Posterior cingulate gyrus (tissue), 11 donors: ENCODE measurements around the gene NRG3.

Source experiments
- DNase-seq, 10 donors: peaks; one replicate each; pipeline versions ENCODE4 v3.0.0 to v3.0.0-alpha.2; 2020 to 2021; ENCODE audit warnings: mixed read lengths in 3 of 10
- intact Hi-C: fragments of 100-400 bp; cut with DNase I; formaldehyde crosslinking; loops from one replicate; pipeline ENCODE4 v1.15.1; 2023

The NRG3 gene

GRCh38 chr10:82192665-82193064, 317.7 kb downstream of the NRG3 start:
- intact Hi-C loops, result no loop called here
- DNase-seq, result no peak

DNA sequence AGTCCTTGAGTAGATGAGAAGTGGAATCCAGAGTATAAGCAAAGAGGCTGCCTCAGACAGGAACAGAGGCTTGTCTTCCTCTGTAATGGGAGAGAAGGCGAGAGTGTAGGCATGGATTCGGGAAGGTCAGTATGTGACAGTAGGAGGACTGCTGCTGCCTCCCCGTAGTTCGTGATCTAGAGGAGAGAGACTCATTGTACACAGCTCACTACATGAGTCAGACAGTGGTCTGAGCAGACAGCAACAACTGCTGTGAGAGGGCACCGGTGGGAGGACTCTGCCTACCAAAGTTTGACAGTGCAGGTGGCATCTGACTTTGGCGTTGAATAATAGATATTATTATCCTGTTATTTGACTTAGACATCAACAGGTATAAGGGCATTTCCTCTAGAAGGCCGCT, 319.4 kb downstream of the NRG3 start:
- intact Hi-C loops, result no loop called here

DNA sequence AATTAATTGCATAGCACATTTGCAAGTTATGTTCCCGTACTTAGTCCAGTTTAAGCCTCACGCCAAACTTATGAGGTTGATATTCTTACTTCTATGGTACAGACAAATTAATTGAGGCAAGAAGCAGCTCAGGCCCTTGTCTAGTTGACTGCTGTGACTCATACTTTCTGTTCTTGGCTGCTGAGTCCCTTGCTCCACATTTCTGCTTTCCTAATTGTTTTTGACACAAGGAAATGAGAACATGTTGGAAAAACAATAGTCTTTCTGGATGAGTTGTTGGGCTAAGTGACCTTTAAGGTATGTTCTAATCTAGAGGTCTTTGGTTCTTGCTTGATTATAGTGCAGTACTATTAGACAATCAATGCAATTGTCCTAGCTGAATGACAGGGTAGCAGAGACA, 331.8 kb downstream of the NRG3 start:
- intact Hi-C loops, result loop anchor here (5.0 kb wide), 1 partner anchor 45 kb away; no protein-coding TSS in a partner anchor
- no peak for DNase-seq

More for the DNA sequence above, 319.4 kb downstream of the NRG3 start:
- peak in 2 of 10 donors; percentile 60 to 75 for DNase-seq

DNA sequence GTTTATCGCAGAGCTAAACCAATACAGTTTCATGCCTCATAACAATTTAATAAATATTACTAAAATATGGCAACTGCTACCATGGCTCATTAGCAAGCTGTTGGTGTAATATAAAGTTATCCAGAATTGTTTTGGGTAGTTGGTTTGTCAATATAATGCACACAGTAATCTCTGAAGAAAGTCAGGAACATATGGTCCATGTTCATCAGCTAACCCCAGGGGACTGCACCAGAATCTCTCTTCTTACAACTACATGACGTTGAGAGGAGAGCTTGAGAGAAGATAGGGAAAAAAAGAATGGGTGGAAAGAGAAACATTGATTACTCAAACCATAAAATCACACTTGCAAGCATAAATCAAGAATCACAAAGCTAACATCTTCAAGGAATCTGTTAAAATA, 333.7 kb downstream of the NRG3 start:
- no peak for DNase-seq
- intact Hi-C loops, result loop anchor here (5.0 kb wide), 1 partner anchor 46 kb away; no protein-coding TSS in a partner anchor

DNA sequence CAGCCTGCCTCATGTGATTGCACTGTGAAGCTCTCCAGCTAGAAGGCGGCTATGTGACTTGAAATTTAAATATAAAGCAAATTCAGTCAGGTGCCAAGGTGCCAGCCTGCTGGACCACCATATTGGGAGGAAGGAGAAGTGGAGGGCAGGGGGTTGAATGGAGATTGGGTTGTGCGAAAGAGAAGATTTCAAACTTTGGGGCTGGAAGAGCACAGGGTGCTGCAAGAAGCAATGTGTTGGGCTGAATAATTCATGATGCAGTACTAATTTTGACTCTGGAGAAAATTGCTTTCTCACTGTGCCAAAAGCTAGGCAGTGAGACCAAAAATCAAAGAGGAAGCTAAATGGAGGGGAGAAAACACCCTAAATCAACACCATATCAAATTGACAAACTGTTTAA, 335.3 kb downstream of the NRG3 start:
- intact Hi-C loops, result no loop called here
- DNase-seq, result peak in 1 of 10 donors; percentile 49

DNA sequence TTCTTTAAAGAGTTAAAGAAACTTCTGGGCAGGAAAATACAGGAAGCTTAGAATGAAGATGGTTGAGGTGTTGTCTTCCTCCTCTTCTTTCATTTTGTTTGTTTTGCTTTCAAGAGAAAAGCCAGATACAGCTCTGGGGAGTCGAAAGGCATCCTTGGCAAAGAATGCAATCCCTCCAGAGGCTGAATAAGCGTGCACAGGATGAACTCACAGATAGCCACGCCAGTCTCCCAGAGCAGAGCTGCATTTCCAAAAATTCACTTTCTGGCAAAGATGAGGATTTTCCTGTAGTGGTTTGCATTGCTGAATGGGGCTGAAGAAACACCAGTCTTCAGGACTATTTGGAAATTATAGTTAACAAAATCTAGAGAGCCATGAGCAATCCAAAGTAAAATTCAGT, 336.4 kb downstream of the NRG3 start:
- intact Hi-C loops, result no loop called here
- DNase-seq, result no peak

DNA sequence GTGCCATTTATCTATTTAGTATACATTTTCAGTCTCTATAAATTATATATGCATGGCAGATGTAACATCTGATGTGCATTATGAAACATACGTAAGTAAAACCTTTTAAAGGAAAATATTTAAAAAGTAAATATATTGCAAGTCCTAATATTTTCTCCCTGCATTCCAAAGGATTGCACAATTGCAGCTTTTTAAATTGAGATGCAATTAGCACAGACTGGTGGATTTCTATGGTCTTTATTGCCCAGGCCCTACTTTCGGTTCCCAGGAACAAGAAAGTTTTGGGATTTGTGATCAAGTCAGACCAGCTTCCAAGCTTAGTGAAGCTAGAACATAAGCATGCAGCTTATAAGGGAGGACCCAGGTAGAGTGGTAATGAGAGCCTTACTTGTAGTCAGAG, 337.8 kb downstream of the NRG3 start:
- intact Hi-C loops, result no loop called here

GRCh38 chr10:82213784-82214183, 338.8 kb downstream of the NRG3 start:
- peak in 2 of 10 donors; percentile 20 to 64 for DNase-seq
- intact Hi-C loops, result no loop called here

More for the DNA sequence above, 337.8 kb downstream of the NRG3 start:
- DNase-seq, result no peak

- intact Hi-C loops, result no loop called here
- no peak for DNase-seq
Measured at GRCh38 chr10:82221056-82221455, 346.1 kb downstream of the NRG3 start.

DNA sequence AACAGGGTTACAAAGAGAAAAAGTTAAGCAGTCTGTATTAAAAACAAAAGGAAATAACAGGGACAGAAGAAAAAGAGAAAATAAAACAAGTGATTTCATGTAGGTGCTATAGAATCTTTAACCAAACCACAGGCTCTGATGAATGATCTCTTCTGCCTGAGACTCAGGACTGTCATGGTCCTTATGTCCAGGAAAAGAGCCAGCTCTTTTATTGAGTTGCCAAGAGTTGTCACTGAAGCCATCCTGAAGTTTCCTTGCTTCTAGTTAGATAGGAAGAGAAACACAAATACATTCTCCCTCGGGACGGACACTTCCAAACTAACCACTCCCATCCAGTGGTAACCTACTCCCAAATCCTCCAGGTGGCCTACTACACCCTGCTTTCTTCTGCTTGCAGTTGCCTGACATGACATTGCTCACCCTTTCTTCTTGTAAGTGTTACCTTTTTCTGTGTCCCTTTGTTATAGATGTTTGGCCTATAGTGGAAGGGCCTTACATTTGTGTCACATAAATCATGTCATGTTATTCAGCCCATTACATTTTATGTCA, 346.7 kb downstream of the NRG3 start:
- DNase-seq, result no peak
- intact Hi-C loops, result no loop called here

DNA sequence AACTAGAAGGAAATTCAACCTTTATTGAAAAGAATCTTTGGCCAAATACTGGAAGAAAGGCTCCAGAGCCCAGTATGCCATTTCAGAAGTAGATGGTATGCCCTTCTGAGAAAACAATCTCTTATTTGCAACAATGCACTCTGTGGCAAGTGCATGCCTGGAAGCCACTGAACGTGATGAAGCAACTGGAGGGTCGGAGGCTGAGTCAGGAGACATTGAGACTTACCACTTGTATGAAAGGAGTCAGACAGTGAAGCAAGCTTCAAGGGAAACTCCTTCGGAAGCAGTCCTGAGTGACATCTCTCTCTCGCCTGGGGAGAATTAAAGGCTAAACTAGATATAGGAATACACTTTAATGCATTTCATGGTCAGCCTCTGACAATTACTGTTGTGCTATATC, 353.7 kb downstream of the NRG3 start:
- intact Hi-C loops, result no loop called here
- no peak for DNase-seq

- DNase-seq, result no peak
- intact Hi-C loops, result no loop called here
Measured at GRCh38 chr10:82234173-82234572, 359.2 kb downstream of the NRG3 start.

GRCh38 chr10:82236084-82236731, 361.2 kb downstream of the NRG3 start:
- no peak for DNase-seq
- intact Hi-C loops, result no loop called here

DNA sequence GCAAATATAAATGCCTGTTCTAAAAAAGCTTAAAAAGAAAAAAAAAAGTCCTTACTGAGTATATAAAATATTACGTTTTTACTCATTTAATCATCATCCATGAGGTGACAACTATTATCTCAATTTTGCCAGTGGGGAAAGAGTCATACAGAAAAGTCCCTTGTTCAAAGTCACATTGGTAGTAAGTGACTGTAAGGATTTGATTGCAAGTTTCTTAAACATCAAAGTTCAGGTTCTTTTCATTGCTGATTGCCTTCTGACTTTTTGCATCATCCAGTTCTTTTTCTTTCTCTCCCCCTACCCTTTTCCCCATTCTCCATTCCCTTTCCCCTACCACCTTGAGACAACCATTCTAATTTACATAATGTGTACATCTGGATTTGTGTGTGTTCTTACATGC, 363.3 kb downstream of the NRG3 start:
- intact Hi-C loops, result no loop called here
- DNase-seq, result no peak

DNA sequence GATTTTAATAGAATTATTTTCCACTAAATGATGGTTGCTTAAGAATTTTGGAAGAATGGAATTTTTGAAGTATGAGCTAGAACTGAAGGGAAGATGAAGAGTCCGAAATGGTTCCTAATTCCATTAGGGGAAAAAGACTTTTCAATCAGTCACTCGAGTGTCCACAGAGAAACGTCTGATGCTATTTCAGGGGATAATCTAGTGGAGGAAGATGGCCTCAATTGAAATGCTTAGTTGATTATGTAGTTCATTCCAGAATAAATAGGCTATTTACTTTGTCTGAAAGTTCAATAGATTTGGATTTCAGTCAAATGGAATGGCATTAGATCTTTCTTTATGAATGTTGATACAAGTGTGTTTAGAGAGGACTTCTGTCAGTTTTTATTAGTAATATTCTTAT, 365.4 kb downstream of the NRG3 start:
- intact Hi-C loops, result no loop called here
- no peak for DNase-seq

- intact Hi-C loops, result no loop called here
- DNase-seq, result no peak
Measured at GRCh38 chr10:82242778-82243177, 367.8 kb downstream of the NRG3 start.

GRCh38 chr10:82245157-82245556, 370.2 kb downstream of the NRG3 start:
- DNase-seq, result no peak

DNA sequence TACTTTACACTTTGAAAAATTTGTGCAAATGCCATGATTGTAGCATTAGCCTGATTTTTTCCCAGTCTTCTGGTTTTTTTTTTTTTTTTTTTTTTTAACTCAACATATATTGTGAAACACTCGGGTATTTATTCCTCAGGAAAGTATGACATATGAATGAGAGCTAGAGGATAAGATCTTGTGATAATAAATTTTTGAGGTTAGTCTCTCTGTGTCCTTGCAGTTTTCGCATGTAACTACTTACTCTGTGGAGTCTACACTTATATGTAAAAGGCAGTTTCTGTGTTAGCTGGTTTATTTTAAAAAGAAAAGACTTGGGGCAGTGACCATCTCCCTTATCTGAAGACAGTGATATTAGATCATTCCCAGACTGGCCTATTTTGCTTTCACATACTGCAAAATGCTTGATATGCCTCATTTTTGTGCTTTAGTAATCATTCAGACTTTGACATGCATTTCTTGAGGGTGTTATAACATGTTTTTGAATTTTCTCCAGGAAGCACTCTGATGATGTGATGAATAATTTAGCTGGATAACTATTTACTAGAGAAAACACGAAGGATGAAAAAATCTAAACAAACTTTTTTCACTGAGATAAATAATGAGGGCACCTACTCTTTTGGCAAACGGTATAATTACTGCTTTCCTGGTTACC, 371.0 kb downstream of the NRG3 start:
- intact Hi-C loops, result no loop called here
- DNase-seq, result no peak

More at GRCh38 chr10:82245157-82245556, 370.2 kb downstream of the NRG3 start:
- intact Hi-C loops, result no loop called here

GRCh38 chr10:82249141-82249540, 374.1 kb downstream of the NRG3 start:
- intact Hi-C loops, result no loop called here
- DNase-seq, result no peak

GRCh38 chr10:82251222-82251906, 376.4 kb downstream of the NRG3 start:
- DNase-seq, result no peak
- intact Hi-C loops, result no loop called here

DNA sequence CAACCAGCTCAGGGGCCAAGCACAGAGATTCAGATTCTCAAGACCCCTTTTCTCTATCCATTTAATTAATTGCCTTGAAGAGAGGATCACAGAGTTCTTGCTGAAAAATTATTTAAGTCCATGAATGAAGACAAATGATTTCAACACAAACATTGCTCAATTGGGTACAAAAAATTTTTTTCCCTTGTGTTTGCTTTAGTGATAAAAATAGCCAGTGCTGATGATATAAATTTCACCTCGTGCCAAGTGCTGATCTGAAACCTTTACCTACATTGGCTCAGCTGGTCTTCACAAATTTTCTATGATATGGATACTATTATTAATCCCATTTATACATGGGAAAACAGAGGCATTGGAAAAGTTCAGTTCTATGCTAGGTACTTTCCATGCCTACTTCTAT, 377.1 kb downstream of the NRG3 start:
- intact Hi-C loops, result no loop called here
- DNase-seq, result no peak
